Fibroblast of villous mesenchyme (primary cell): ENCODE results near the gene GALNS. TPM values are rescaled to one million over a fixed set of nuclear protein-coding genes. Genes with fewer than 3 reads are reported as not detected.
A peak's percentile ranks its signal among the peaks of the same experiment; 100 is the strongest.

ENCODE experiments used
- DNase-seq: peaks from one replicate; pipeline ENCODE4 v3.0.0-alpha.2; 2010; ENCODE audit warnings: low read depth
- H3K4me3 ChIP-seq: 2 replicates; pipeline ENCODE4 v1.5.1; 2011; ENCODE audit warnings: low read depth, mild to moderate bottlenecking, low read length
- CTCF ChIP-seq: IDR thresholded peaks from 2 replicates; pipeline ENCODE4 v1.5.1; 2012; ENCODE audit warnings: low read depth, mild to moderate bottlenecking, low read length; ENCODE audit not compliant: insufficient read depth
- total RNA-seq: library from RNA; depleted of rRNA; stranded (reverse); fragments of >200 nt; gene quantifications from 2 replicates; pipeline ENCODE4 v1.2.3, GENCODE V29; 2012

The GALNS gene
- total RNA-seq, 1 donor = 26.3 TPM

GRCh38 chr16:88771294-88771772, 85.4 kb downstream of the GALNS start:
- peak overlapping the region; percentile 30 for H3K4me3 ChIP-seq
- TF ChIP-seq CTCF = no peak
- DNase-seq = no peak

DNA sequence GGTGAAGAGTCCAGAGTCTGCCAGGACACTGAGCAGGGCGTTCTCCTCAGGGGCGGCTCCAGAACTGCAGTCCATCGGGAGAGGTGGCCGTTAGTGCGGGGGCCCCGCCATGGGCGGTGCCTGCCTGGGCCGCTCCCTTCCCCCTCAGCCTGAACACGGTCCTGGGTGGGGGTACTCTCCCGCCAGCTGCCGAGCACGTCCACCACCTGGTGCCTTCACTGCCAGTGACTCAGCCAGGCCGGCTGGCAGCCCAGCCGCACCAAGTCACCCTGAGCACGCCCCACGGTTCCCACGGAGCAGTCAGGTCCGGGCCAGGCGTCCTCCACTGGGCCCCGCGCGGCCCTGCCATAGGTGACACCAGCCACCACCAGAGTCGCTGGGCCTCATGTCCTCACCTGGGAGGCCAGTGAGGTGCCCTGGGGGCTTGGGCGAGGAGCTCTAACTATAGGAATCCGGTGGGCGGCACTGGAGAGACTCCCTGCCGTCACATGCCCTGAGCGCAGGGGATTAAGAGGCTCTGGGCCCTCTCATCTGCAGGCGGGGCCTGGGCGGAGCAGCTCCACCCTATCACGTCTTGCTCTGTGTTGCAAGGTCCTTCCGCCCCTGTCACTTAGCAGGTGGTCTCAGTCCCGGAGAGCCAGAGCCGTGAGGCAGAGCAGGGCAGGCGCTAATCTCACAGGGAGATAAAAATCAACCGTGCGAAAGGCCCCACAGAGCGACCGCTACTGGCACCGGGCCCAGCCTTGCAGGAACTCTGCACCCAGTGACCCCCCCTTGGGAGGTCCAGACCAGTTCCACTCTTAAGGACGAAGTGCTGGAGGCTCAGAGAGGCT, 86.1 kb downstream of the GALNS start:
- H3K4me3 ChIP-seq = peak overlapping the region; percentile 51
- peak; percentile 99 for DNase-seq
- no peak for TF ChIP-seq CTCF

DNA sequence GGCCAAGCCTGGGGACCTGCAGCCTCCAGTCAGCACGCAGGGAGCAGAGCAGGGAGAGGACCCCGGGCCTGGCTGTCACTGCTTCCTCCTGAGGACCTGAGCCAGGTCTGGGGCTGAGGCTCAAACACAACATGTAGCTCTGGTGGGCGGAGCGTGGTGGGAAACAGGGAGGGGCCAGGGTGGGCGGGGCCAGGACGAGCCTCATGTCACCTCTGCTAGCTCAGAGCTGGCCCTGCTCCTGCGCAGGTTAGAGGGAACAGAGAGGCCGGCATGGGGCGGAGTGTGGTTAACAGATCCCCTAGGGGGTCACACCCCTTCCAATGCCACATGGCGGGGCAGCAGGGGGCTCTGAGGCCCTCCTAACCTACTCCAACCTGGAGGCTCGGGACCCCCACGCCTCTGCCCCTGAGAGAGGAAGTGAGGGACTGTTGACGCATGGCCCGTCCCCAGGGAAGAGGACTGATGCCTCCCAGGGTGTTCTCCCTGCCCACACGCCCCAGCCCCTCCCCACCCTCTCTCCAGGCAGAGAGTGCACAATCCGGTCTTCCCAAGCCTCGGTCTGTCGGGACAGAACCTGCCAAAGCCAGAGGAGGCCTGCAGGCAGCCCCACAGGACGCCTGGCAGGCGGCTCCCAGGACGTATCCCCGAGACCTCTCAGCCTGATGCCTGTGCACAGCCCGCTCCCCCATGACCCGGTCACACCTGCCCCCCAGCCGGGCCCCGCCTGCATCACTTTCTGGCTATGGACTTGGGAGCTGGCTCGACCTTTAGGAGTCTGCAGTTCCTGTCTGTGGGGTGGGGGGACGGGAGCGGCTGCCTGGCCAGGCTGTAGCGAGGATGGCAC, 86.9 kb downstream of the GALNS start:
- peak; percentile 50 for DNase-seq
- peak overlapping the region; percentile 51 for H3K4me3 ChIP-seq

DNA sequence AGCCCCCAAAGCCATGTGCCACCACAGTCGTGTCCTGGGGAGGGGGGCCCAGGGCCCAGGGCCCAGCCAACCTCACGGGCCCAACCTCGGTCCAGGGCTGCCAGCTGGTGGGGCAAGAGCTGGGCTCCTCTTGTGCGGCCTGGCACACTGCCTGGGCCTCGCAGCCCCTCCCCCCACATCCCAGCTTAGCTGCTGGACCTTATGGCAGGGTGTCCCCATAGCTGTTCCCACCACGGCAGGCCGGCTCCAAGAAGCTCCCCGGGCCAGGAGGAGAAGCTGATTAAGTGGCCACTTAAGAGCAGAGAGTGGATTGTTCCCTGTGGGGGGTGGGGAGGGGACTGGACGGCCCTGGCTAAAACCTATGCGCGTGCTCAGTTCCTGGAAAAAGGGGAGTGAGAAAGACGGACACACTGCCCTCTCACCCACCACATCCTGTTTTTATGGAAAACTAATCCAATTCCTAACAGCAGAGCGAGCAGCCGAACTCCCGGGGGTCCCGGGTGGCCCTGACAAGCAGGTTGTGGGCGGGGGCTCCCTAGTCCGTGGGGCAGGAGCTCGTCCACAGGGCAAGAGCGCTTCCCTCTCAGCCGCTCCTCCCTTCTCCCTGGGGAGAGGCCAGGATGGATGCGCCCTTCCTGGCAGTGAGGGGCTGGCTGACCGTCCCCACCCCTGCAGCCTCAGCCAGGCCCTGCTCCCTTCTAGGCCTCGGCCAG, 88.5 kb downstream of the GALNS start:
- H3K4me3 ChIP-seq = peak overlapping the region; percentile 29
- DNase-seq = peak; percentile 81
- TF ChIP-seq CTCF = no peak

More for the DNA sequence above, 86.9 kb downstream of the GALNS start:
- no peak for TF ChIP-seq CTCF

DNA sequence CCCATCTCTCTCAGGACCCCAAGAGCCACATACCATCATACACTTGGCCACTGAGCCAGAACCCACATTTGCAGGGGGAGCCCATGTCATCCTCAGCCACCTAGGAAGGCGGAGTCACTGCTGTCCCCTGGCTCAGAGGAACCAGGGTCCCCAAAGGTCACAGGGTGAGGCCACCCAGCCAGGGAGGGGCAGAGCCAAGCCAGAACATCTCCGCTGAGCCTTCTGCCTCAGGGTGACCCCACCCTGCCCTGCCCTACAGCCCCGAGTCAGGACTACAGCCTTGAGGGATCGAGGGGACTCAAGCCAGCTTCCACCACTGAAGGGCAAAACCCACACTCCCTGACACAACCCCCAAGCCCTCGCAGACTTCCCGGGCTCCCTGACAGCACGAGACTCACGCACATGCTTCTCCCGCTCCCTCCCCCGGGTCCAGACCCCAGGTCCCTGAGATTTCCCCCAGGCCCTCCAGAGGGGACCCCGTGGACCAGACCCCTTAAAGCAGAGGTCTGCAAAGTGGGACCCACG, 89.1 kb downstream of the GALNS start:
- DNase-seq = no peak
- no peak overlapping the region for H3K4me3 ChIP-seq
- no peak for TF ChIP-seq CTCF

- DNase-seq = no peak
- H3K4me3 ChIP-seq = no peak overlapping the region
- no peak for TF ChIP-seq CTCF
Observed at GRCh38 chr16:88766975-88767374, 89.8 kb downstream of the GALNS start.
